ENCODE results near the gene TMEM14C.

DNA sequence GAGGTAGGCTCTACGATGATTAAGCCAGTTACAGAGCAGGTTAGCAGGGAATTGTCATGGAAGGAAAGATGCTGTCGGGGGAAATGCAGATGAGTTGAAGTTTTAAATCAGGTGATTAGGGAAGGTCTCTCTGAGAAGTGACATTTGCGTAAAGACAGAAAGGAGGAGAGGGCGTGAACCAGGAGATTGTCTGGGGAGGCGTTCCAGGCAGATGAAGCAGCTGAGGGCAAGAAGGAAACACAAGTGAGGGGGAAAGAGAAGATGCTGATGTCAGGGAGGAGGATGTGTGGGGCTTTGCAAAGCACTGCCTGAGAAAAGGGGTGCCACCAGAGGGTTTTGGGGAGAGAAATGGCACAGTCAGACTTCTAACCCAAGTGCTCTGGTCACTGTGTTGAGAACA is 22.2 kb downstream of the TMEM14C start:
- TF ChIP-seq, protein P1, sequence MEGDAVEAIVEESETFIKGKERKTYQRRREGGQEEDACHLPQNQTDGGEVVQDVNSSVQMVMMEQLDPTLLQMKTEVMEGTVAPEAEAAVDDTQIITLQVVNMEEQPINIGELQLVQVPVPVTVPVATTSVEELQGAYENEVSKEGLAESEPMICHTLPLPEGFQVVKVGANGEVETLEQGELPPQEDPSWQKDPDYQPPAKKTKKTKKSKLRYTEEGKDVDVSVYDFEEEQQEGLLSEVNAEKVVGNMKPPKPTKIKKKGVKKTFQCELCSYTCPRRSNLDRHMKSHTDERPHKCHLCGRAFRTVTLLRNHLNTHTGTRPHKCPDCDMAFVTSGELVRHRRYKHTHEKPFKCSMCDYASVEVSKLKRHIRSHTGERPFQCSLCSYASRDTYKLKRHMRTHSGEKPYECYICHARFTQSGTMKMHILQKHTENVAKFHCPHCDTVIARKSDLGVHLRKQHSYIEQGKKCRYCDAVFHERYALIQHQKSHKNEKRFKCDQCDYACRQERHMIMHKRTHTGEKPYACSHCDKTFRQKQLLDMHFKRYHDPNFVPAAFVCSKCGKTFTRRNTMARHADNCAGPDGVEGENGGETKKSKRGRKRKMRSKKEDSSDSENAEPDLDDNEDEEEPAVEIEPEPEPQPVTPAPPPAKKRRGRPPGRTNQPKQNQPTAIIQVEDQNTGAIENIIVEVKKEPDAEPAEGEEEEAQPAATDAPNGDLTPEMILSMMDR (IDR thresholded peaks at IDR 0.05; ENCODE audit: low read length) = no peak
- no peak for TF ChIP-seq EZH2 (IDR thresholded peaks at IDR 0.05; ENCODE audit: borderline replicate concordance, low read length)
